OCI-LY7 (cell line): Measurements from ENCODE around the gene SERINC3. TPM values are rescaled to one million over a fixed set of nuclear protein-coding genes. Genes with fewer than 3 reads are reported as not detected.

Experiments used
- BruUV-seq: library from RNA; stranded (reverse); fragments of 400-500 nt; replicated peaks from 2 replicates; lab custom pipeline; 2021; lab: Mats Ljungman, UMichigan
- CTCF ChIA-PET: fragments of 300-600 bp; sonication (Branson Sonifier 250); formaldehyde crosslinking; loops from one replicate; lab custom pipeline; 2022; ENCODE audit warnings: antibody characterized with exemption; ENCODE audit not compliant: unreplicated experiment; lab: Charles Lee
- POLR2A ChIA-PET: fragments of 300-600 bp; sonication (Branson Sonifier 250); formaldehyde crosslinking; loops from one replicate; lab custom pipeline; 2022; ENCODE audit warnings: antibody characterized with exemption; lab: Charles Lee
- DNase-seq: peaks from one replicate; pipeline ENCODE4 v3.0.0-alpha.2; 2015; ENCODE audit warnings: low spot score
- H2AFZ ChIP-seq: fragments of 200-600 bp; sonication (generic), shearing (Covaris generic); 2 replicates; pipeline ENCODE4 v1.6.1; 2014; ENCODE audit warnings: mild to moderate bottlenecking, antibody characterized with exemption, low read length, moderate library complexity
- H3K27ac ChIP-seq: fragments of 200-600 bp; sonication (generic); 2 replicates; pipeline ENCODE4 v1.5.1; 2014; ENCODE audit warnings: mixed run types, low read depth, mild to moderate bottlenecking, moderate library complexity, low read length, inconsistent platforms; ENCODE audit not compliant: poor library complexity, severe bottlenecking
- H3K36me3 ChIP-seq: fragments of 200-600 bp; sonication (generic); 2 replicates; pipeline ENCODE4 v1.6.1; 2014; ENCODE audit warnings: mild to moderate bottlenecking, antibody characterized with exemption, low read length, moderate library complexity, mixed read lengths; ENCODE audit not compliant: insufficient read depth
- H3K4me1 ChIP-seq: fragments of 200-600 bp; sonication (generic); 2 replicates; pipeline ENCODE4 v1.5.1; 2014; ENCODE audit warnings: mild to moderate bottlenecking, low read length; ENCODE audit not compliant: insufficient read depth, poor library complexity, severe bottlenecking
- H3K4me2 ChIP-seq: fragments of 200-600 bp; sonication (generic); 2 replicates; pipeline ENCODE4 v1.6.1; 2014; ENCODE audit warnings: mild to moderate bottlenecking, low read length
- H3K4me3 ChIP-seq: fragments of 200-600 bp; sonication (generic); 2 replicates; pipeline ENCODE4 v1.5.1; 2014; ENCODE audit warnings: mild to moderate bottlenecking, low read depth, low read length; ENCODE audit not compliant: poor library complexity, severe bottlenecking
- H3K79me2 ChIP-seq: fragments of 200-600 bp; sonication (generic); 2 replicates; pipeline ENCODE4 v1.6.1; 2016; ENCODE audit warnings: low read depth, mild to moderate bottlenecking, low read length, moderate library complexity, mixed read lengths; ENCODE audit not compliant: insufficient read depth
- H3K9me2 ChIP-seq: fragments of 200-600 bp; sonication (generic); 2 replicates; pipeline ENCODE4 v1.6.1; 2016; ENCODE audit warnings: mild to moderate bottlenecking, low read length, mixed read lengths; ENCODE audit not compliant: insufficient read depth
- H3K9me3 ChIP-seq: fragments of 200-600 bp; sonication (generic); 2 replicates; pipeline ENCODE4 v1.6.1; 2014; ENCODE audit warnings: mild to moderate bottlenecking, mixed run types, low read length, mixed read lengths
- H4K20me1 ChIP-seq: fragments of 200-600 bp; sonication (generic); 2 replicates; pipeline ENCODE4 v1.6.1; 2014; ENCODE audit warnings: mild to moderate bottlenecking, antibody characterized with exemption, low read length, moderate library complexity, mixed read lengths; ENCODE audit not compliant: insufficient read depth
- CTCF ChIP-seq: fragments of 200-600 bp; sonication (generic); conservative IDR thresholded peaks from 2 replicates; pipeline ENCODE4 v1.5.1; 2014; ENCODE audit warnings: mild to moderate bottlenecking, antibody characterized with exemption, low read length, moderate library complexity, mixed read lengths
- EZH2phosphoT487 ChIP-seq: fragments of 200-600 bp; sonication (generic); IDR thresholded peaks from 2 replicates; pipeline ENCODE4 v1.6.1; 2018; ENCODE audit warnings: low read depth, borderline replicate concordance, mild to moderate bottlenecking, mixed run types, antibody characterized with exemption, low read length, moderate library complexity, mixed read lengths
- intact Hi-C: fragments of 100-400 bp; cut with micrococcal nuclease; formaldehyde crosslinking; loops from one replicate; pipeline ENCODE4 v1.10.0; 2022; ENCODE audit not compliant: unreplicated experiment
- total RNA-seq, 2 experiments: library from RNA; depleted of rRNA in 1 of 2; stranded (reverse); fragments of >200 nt in 1 of 2; shearing (Covaris generic) in 1 of 2; gene quantifications; 2 replicates each; pipeline ENCODE4 v1.2.3, GENCODE V29; 2014 to 2022

SERINC3 gene
- total RNA-seq, 2 experiments from 2014 or later, result 24.4 to 55.4 TPM

DNA sequence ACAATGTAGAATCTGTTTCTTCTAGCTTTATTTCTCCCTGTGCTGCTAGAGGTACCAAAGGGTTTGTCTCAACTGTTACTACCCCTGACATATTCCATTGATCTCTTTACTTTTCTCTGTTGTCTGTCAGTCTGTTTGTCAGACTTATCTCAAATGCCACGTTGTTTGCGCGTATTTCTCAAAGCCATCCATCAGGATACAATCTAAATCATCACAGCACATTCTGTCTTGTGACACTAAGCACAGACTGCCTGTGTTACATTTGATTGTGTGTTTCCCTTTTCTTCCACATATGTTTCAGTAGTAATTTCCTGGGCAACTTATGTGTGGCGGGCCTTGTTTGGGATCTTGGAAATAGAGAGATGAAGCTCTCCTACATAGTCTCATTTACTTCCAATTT lies 30.2 kb upstream of the SERINC3 start:
- no TSS peak for BruUV-seq

DNA sequence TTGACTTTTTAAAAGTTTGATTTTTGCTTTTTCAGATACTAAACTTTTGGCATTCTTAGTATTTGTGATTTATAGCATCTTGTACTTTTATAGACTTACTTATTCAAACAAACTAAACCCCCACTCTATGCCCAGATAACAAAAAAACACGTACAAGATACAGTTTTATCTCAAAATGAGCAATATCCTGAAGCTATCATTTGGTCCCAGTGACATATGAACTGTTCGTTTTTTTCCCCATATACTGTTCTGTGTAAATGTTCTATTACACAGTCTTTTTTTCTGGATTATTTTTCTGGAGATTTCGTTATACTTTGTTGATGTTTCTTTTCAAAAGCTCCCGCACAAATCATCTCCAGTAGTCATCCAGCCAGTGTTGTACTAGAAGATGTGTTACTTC lies 27.3 kb upstream of the SERINC3 start:
- H4K20me1 ChIP-seq, result no peaks in the 10 kb centered on the region
- no peak for TF ChIP-seq CTCF
- TF ChIP-seq EZH2phosphoT487, result no peak
- no peaks in the 10 kb centered on the region for H3K9me2 ChIP-seq
- intact Hi-C loops, result no loop called here
- H3K4me2 ChIP-seq, result no peak overlapping the region
- no peaks in the 10 kb centered on the region for H3K79me2 ChIP-seq
- H3K9me3 ChIP-seq, result no peaks in the 10 kb centered on the region
- H3K4me1 ChIP-seq, result peaks cover 16% of the 10 kb centered on the region
- H3K36me3 ChIP-seq, result no peaks in the 10 kb centered on the region
- POLR2A ChIA-PET, result interaction anchor here (1.1 to 2.2 kb wide), 2 partner anchors 11 kb away, joined by 4 to 8 read pairs; no protein-coding TSS in a partner anchor
- H3K27ac ChIP-seq, result no peak overlapping the region
- no peak overlapping the region for H2AFZ ChIP-seq
- no peak for DNase-seq
- BruUV-seq, result no TSS peak
- no peak overlapping the region for H3K4me3 ChIP-seq
- CTCF ChIA-PET, result no interaction called here

More for the DNA sequence above, 30.2 kb upstream of the SERINC3 start:
- no peak overlapping the region for H3K4me3 ChIP-seq
- no peak for DNase-seq
- H3K9me2 ChIP-seq, result no peaks in the 10 kb centered on the region
- H3K27ac ChIP-seq, result no peak overlapping the region
- H2AFZ ChIP-seq, result no peak overlapping the region
- no peaks in the 10 kb centered on the region for H3K9me3 ChIP-seq
- intact Hi-C loops, result no loop called here
- H3K79me2 ChIP-seq, result no peaks in the 10 kb centered on the region
- no peaks in the 10 kb centered on the region for H4K20me1 ChIP-seq
- TF ChIP-seq CTCF (no peak), EZH2phosphoT487 (no peak)
- POLR2A ChIA-PET, result no interaction called here
- H3K4me1 ChIP-seq, result peaks cover 16% of the 10 kb centered on the region
- CTCF ChIA-PET, result no interaction called here
- H3K4me2 ChIP-seq, result no peak overlapping the region
- H3K36me3 ChIP-seq, result no peaks in the 10 kb centered on the region

DNA sequence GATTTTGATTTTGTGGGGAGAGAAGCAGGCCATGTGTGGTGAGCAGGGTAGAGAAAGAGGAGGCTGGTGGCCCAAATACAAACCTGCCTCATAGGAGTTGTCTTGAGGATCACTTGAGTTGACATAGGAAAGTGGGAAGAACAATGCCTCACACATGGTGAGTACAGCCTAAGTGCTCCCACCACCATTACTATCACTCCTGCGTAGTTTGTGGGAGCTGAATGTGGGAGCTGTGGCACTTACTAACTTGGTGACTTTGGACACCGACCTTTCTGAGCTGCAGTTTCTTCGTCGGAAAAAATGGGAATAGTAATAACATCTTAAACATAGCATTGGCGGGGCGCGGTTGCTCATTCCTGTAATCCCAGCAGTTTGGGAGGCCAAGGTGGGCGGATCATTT lies 25.5 kb upstream of the SERINC3 start:
- TF ChIP-seq EZH2phosphoT487 (no peak), CTCF (no peak)
- POLR2A ChIA-PET, result interaction anchor here (0.5 to 2.2 kb wide), 3 partner anchors 9 to 47 kb away, joined by 3 to 8 read pairs (median 3); no protein-coding TSS in a partner anchor
- no peak overlapping the region for H2AFZ ChIP-seq
- CTCF ChIA-PET, result no interaction called here
- no peaks in the 10 kb centered on the region for H3K9me3 ChIP-seq
- no peak overlapping the region for H3K4me3 ChIP-seq
- H3K4me2 ChIP-seq, result no peak overlapping the region
- BruUV-seq, result no TSS peak
- intact Hi-C loops, result no loop called here
- DNase-seq, result no peak
- no peaks in the 10 kb centered on the region for H3K9me2 ChIP-seq
- H3K4me1 ChIP-seq, result peaks cover 3% of the 10 kb centered on the region
- no peaks in the 10 kb centered on the region for H3K36me3 ChIP-seq
- no peaks in the 10 kb centered on the region for H4K20me1 ChIP-seq
- no peak overlapping the region for H3K27ac ChIP-seq
- no peaks in the 10 kb centered on the region for H3K79me2 ChIP-seq
